GM19099 (cell line): Measurements from ENCODE around the gene GLS.

Experiments used
- POLR2A ChIP-seq: IDR thresholded peaks from 3 replicates; pipeline ENCODE4 v1.6.1; 2011; ENCODE audit warnings: low read depth; ENCODE audit not compliant: insufficient read length; ENCODE audit errors: extremely low read depth

GLS gene

GRCh38 chr2:191013932-191014652 is 133.5 kb downstream of the GLS start, which contains the start of gene STAT1:
TSS of gene STAT1 (minus strand) at chr2:191014171. CDS start at chr2:191010003, 4,168 bp downstream.
- peak; percentile 100 for TF ChIP-seq POLR2A

- no peak for TF ChIP-seq POLR2A
Observed at GRCh38 chr2:191014653-191015020, 134.0 kb downstream of the GLS start.
